Ureter (tissue), 1 donor: ENCODE data around the gene RUBCNL. TPM values are rescaled to one million over a fixed set of nuclear protein-coding genes. Genes with fewer than 3 reads are reported as not detected.

Source experiments
- DNase-seq: peaks from one replicate; pipeline ENCODE4 v3.0.0-alpha.2; 2020; ENCODE audit warnings: low spot score
- total RNA-seq: library from RNA; stranded (reverse); gene quantifications from one replicate; pipeline ENCODE4 v1.2.4, GENCODE V29; 2023
- donor health status: DM: yes; HTN: yes; CAD: no.

Gene RUBCNL
- total RNA-seq, 1 donor from 2014 or later, result 4.2 TPM

GRCh38 chr13:46341112-46341711, 45.8 kb downstream of the RUBCNL start:
- no peak for DNase-seq

DNA sequence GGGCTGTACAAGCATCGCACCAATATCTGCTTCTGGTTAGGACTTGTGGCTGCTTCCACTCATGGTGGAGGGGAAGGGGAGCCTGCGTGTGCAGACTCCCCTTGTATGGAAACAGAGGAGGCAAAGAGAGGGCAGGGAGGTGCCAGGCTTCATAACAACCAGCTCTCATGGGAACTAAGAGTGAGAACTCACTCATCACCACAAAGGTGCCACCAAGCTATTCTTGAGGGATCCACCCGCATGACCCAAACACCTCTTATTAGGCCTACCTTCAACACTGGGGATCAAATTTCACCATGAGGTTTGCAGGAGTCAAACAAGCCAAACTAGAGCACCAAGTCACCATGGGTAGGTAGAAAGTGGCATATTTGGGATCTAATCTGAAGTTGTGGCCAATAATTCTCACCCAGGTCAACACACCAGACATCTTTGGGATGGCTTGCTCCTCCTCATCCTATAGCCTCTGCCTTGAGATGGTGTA, 46.4 kb downstream of the RUBCNL start:
- no peak for DNase-seq

GRCh38 chr13:46340011-46340410, 47.0 kb downstream of the RUBCNL start:
- DNase-seq, result no peak

- no peak for DNase-seq
Observed at GRCh38 chr13:46339035-46339666, 47.9 kb downstream of the RUBCNL start.

- no peak for DNase-seq
Observed at GRCh38 chr13:46337700-46338099, 49.4 kb downstream of the RUBCNL start.

DNA sequence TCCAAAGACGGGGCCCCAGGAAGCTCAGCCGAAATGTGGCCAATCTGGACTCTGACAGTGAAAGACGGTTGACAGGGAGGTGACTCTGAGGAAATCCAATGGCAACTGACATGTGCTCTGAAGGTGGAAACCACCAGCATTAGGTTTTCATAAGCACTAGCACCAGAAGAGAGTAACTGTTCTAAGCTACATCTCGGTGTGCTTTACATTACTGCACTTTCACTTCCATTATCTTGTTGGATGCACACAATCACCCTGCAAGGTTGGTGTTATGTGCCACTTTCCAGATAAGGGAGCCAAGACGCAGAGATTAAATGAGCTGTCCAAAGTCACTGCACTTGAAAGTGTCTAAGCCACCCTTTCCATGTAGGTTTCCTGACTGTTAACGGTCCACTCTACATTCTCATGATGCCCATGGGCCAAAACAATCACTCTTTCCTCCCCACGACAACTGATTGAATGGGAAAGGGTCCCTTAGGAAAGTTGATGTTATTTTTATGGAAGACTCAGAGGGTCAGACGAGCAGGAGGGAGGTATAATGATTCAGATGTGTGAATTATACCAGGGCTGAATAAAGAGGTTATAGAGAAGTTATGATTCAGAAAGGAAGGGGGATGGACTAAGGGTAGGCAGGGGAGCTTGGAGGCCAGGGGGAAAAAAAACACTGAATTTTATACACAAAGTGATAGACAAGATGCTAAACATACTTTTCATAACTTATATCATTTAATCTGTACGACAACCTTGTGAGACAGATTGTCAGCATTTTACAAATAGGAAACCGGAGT, 52.8 kb downstream of the RUBCNL start:
- no peak for DNase-seq

GRCh38 chr13:46332772-46333171, 54.3 kb downstream of the RUBCNL start:
- DNase-seq, result no peak

DNA sequence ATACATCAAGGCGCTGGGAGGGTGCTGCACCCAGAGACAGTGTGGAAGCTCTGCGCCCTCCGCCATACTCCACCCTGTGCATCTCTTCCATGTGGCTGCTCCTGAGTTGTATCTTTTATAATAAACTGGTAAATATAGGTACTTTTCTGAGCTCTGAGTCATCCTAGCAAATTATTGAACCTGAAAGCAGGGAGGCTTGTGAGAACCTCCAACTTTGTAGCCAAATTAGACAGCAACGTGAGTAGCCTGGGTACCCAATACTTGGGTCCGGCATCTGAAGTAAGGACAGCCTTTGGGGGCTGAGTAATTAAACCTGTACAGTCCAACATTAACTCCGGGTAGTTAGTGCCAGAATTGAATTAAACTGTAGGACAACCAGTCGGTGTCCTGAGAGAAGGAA, 57.4 kb downstream of the RUBCNL start:
- DNase-seq, result no peak

GRCh38 chr13:46327246-46327645, 59.8 kb downstream of the RUBCNL start:
- DNase-seq, result no peak

DNA sequence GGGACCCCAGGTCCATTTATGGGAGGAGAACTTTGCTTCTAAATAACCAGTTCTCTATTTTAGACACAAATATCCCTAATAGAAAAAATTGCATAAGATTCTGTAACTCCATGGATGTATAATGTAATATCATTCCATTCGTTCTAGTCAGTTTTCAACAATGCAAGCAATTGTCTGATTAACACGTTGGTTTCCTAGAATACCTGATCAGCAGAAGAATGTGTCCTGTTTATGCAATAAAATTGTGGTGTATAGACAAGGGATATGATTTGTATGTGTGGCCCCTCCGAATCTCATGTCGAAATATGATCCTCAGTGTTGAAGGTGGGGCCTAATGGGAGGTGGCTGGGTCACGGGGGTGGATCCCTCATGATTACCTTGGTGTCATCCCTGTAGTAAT, 62.1 kb downstream of the RUBCNL start:
- no peak for DNase-seq

DNA sequence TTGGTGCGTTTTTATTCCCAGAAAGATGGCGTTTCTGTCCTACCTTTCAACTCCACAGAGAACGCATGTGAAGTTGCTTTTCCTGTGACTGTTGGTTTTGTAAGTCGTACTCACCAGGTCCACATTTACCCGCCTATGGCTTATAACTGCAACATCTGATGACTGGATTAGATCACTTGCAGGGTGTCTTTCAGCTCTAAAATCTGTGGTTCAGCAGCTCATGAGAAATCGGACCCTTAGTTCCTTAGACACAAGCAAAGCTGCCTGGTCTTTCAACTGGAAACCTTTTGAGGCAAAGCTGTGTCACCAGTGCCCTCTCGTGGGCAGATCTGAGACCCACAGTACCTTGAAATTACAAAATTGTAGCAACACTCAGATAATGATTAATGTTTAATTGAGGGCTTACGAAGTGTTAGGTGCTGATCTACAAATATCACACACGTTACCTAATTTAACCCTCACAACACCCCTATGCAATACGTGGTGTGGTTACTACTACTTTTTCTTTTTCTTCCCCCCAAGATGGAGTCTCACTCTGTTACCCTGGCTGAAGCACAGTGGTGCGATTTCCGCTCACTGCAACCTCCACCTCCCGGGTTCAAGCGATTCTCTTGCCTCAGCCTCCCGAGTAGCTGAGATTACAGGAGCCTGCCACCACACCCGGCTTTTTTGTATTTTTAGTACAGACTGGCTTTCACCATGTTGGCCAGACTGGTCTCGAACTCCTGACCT, 65.4 kb downstream of the RUBCNL start:
- peak; percentile 58 for DNase-seq

GRCh38 chr13:46320821-46321220, 66.2 kb downstream of the RUBCNL start:
- no peak for DNase-seq

DNA sequence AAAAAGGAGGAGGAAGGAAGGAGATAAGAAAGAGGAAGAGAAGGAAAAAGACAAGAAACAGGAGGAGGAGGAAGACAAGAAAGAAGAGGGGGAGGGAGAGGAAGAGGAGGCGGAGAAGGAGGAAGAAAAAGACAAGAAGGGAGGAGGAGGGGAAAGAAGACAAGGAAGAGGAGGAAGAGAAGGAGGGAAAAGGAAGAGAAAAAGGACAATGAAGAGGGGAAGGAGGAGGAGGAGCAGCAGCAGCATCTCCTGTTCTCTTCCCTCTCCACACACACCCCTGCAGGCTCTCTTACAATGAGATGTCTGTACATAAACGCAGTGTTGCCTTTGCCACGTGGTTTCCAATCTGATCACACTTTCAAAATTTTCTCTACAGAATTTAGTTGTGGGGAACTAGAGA, 66.6 kb downstream of the RUBCNL start:
- no peak for DNase-seq

GRCh38 chr13:46318986-46319385, 68.1 kb downstream of the RUBCNL start:
- DNase-seq, result no peak

- DNase-seq, result no peak
Observed at GRCh38 chr13:46317120-46317519, 69.9 kb downstream of the RUBCNL start.

- no peak for DNase-seq
Observed at GRCh38 chr13:46315491-46316075, 71.5 kb downstream of the RUBCNL start.

- DNase-seq, result no peak
Observed at GRCh38 chr13:46315036-46315435, 72.0 kb downstream of the RUBCNL start.

DNA sequence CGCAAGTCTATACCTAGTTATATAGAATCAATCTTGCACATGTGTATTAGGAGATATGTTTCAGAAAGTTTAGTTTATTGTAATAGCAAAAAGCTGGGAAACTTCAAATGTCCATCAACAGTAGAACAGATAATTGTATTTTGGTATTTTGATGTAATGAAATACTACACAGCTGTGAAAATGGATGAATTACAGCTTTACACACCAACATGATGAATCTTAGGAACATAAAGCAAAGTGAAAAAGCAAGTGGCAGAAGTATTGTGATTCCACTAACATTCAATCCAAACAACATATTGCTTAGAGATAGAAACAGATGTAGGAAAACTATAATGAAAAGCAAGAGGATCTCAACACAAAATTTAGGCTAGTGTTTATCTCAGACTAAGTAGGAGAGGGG, 72.5 kb downstream of the RUBCNL start:
- DNase-seq, result no peak

GRCh38 chr13:46313432-46314257, 73.4 kb downstream of the RUBCNL start:
- no peak for DNase-seq

DNA sequence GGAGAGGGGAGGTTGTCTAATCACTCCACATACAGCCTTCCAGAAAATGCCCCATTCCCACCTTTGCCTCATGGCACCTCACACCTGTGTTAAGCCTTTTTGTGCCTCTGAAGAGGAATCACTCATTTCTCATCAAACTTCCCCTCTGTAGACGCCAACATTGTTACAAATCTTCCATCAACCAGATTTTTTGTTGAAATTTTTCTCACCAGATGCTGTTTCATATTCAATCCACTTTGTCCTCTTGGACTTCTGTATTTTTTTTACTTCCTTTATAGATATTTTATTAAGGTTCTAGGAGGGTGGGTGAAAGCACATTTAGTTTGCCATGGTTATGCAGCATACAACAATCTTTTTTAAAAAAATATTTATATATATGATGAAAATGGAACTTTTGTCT, 74.0 kb downstream of the RUBCNL start:
- no peak for DNase-seq

GRCh38 chr13:46311217-46311616, 75.8 kb downstream of the RUBCNL start:
- no peak for DNase-seq
